ENCODE results near the gene CREB5. TPM values are rescaled to one million over a fixed set of nuclear protein-coding genes. Genes with fewer than 3 reads are reported as not detected.

The CREB5 gene
- total and polyA plus RNA-seq, 2 of the 8 experiments (the other 6 are each of a cell fraction or from before 2014, with no cell fraction given) = 2.4 to 2.7 TPM

GRCh38 chr7:28726555-28726954, 314.2 kb downstream of the CREB5 start (continued):
- TF ChIP-seq CTCF (IDR thresholded peaks at IDR 0.05; ENCODE audit: control extremely low read depth in 1 of 3, insufficient read depth in 1 of 3, low read depth in 1 of 3, low read length in 3 of 3) (no peak), NANOG (IDR thresholded peaks at IDR 0.05; ENCODE audit: insufficient read depth, low read depth, low read length, poor library complexity, severe bottlenecking) (no peak), CHD1 (IDR thresholded peaks at IDR 0.05; ENCODE audit: low read depth, low read length) (no peak), HDAC6 (IDR thresholded peaks at IDR 0.05; ENCODE audit: low read depth, low read length) (no peak)
